ENCODE measurements around the gene IMPACT.

Gene IMPACT

DNA sequence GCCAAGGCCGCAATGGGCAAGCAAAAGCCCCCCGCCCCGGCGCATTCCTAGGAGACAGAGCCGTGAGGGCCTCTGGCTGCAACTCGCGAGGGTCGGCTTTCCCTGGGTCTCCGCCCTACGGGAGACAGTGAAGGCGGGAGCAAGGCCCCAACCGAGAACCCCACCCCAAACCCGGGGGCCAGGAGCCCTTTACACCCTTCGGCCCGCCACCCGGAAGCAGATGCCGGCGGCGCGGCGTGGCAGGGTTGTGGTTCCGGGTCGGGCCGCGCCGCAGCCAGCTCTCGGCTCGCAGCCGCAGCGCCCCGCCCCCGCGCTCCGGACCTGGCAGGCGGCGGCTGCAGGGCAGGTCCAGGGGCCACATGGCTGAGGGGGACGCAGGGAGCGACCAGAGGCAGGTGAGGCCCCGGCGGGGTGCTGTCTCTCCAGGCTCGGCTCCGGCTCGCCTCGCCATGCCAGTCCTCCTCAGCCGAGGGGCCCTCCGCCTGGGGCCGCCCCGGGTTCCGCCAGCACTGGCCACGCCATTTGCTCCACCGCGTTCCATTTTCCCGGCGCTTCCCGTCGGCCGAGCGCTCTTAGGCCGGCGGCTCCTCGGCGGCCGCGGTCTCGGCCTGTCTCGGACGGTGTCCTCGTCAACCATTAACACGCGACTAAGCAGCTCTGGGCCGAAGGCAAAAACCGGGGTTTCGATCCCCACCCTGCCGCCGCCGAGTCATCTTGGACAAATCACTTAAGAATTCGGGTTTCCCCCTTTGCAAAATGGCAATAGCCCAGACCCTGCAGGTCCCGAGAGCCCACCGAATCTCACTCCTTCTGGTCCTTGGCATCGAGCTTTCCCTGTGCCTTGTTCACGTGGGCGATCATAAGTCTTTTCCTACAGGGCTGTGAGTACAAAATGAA lies at the start of gene IMPACT:
Gene IMPACT (plus strand): TSS at position 273 of the 897 bp plus-strand sequence. CDS start 87 bp downstream, at position 360.
- peak within 1 kb of the TSS; percentile 69 for H3K4me3 ChIP-seq (ENCODE audit: low read length)
- TF ChIP-seq, protein P1, sequence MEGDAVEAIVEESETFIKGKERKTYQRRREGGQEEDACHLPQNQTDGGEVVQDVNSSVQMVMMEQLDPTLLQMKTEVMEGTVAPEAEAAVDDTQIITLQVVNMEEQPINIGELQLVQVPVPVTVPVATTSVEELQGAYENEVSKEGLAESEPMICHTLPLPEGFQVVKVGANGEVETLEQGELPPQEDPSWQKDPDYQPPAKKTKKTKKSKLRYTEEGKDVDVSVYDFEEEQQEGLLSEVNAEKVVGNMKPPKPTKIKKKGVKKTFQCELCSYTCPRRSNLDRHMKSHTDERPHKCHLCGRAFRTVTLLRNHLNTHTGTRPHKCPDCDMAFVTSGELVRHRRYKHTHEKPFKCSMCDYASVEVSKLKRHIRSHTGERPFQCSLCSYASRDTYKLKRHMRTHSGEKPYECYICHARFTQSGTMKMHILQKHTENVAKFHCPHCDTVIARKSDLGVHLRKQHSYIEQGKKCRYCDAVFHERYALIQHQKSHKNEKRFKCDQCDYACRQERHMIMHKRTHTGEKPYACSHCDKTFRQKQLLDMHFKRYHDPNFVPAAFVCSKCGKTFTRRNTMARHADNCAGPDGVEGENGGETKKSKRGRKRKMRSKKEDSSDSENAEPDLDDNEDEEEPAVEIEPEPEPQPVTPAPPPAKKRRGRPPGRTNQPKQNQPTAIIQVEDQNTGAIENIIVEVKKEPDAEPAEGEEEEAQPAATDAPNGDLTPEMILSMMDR (IDR thresholded peaks at IDR 0.05; ENCODE audit: insufficient read depth, low read depth, low read length, missing control alignments) = no peak
- peak; percentile 80 for DNase-seq (ENCODE audit: low read depth)

DNA sequence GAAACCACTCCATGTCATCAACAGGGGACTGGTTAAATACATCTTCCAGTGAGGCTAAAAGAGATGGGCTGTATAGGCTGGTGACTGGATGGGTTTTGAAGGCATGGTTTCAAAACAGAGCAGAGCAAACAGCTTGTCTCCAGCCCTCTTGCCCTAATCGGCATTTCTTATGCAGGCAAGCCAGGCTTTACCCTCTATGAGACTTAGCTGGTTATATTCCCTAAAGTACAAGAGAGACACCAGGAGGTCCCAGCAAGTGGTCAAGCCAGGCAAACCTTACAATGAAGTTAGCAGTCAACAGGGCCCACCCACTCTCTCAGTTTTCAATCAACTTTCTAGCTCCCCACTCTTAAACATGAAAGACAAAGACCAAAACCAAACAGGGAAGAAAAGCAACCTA lies 47.9 kb upstream of the IMPACT start:
- TF ChIP-seq, protein P1 (IDR thresholded peaks at IDR 0.05; ENCODE audit: insufficient read depth, low read depth, low read length, missing control alignments) = no peak

GRCh38 chr18:24380163-24380747 lies 46.2 kb upstream of the IMPACT start:
- H3K4me3 ChIP-seq (ENCODE audit: low read length) = no peak overlapping the region
- no peak for DNase-seq (ENCODE audit: low read depth)
- TF ChIP-seq, protein P1 (IDR thresholded peaks at IDR 0.05; ENCODE audit: insufficient read depth, low read depth, low read length, missing control alignments) = no peak

More for the DNA sequence above, 47.9 kb upstream of the IMPACT start:
- H3K4me3 ChIP-seq (ENCODE audit: low read length) = no peak overlapping the region
- DNase-seq (ENCODE audit: low read depth) = no peak

DNA sequence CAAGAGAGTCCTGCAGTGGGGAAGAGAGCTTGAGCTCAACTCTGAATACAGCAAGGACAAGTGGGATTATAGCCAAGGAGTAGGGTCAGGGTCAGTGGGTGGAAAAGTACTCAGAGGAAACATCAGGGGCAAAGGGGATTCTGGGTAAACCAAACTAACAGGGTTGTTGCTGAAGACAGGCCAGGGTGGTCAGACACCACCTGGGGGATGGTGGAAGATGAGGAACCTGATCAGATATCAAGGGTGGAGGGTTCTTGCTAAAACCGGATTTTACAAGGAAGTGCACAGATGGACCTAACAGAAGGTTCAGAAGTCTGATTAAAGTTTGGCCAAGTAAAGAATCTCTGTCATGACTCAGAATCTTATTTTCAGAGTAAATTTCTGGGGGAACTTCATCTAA lies 45.3 kb upstream of the IMPACT start:
- no peak overlapping the region for H3K4me3 ChIP-seq (ENCODE audit: low read length)
- TF ChIP-seq, protein P1 (IDR thresholded peaks at IDR 0.05; ENCODE audit: insufficient read depth, low read depth, low read length, missing control alignments) = no peak
- no peak for DNase-seq (ENCODE audit: low read depth)

GRCh38 chr18:24386681-24387080 lies 39.8 kb upstream of the IMPACT start:
- DNase-seq (ENCODE audit: low read depth) = no peak
- TF ChIP-seq, protein P1 (IDR thresholded peaks at IDR 0.05; ENCODE audit: insufficient read depth, low read depth, low read length, missing control alignments) = no peak
- no peak overlapping the region for H3K4me3 ChIP-seq (ENCODE audit: low read length)

DNA sequence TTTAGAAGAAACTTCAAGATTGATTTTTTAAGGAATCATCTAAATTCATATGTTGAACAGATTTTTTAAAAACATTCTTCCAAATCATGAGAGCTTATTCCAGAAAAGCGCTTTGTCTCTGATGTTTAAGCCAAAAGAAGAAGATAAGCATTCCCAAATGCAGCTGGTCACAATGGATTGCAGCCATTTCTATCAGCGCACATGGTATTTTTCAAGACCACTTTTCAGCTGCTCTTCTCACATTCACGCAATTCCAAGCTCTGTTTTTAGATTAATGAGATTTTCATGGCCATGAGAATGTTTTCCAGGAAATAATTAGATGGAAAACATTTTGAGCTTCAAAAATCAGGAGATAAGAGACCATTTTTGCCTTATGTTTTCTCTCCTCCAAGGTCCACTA lies 37.5 kb upstream of the IMPACT start:
- DNase-seq (ENCODE audit: low read depth) = no peak
- H3K4me3 ChIP-seq (ENCODE audit: low read length) = no peak overlapping the region
- TF ChIP-seq, protein P1 (IDR thresholded peaks at IDR 0.05; ENCODE audit: insufficient read depth, low read depth, low read length, missing control alignments) = no peak

Data from epithelial cell of esophagus (primary cell).